Measurements from ENCODE around the gene PSMD13.

GRCh38 chr11:279966-280705, 43.4 kb downstream of the PSMD13 start:
- no peak for TF ChIP-seq ARNTL (CRISPR knock-in tag; IDR thresholded peaks at IDR 0.05; ENCODE audit: borderline replicate concordance, low read depth)
- no peak for TF ChIP-seq ESRRG (CRISPR knock-in tag; IDR thresholded peaks at IDR 0.05)
- no peak for TF ChIP-seq ZNF565 (CRISPR knock-in tag; conservative IDR thresholded peaks at IDR 0.05; ENCODE audit: low read depth)

Data from SK-N-SH treated with all-trans-retinoic acid at 6 μM for 48 hours (cell line).